HUES64 (cell line): Measurements from ENCODE around the gene ZNF181. TPM values are rescaled to one million over a fixed set of nuclear protein-coding genes. Genes with fewer than 3 reads are reported as not detected.
"Not testable (repeated sequence)": the region's sequence is repeated elsewhere in the genome, so short reads cannot be mapped to it uniquely, and the experiment has no call there.

ENCODE experiments used
- H3K27ac ChIP-seq: 2 replicates; pipeline ENCODE4 v1.7.0; 2013; ENCODE audit warnings: low read depth, low read length, inconsistent platforms
- H3K27me3 ChIP-seq: 2 replicates; pipeline ENCODE4 v1.6.1; 2013; ENCODE audit warnings: mild to moderate bottlenecking, low read length; ENCODE audit not compliant: insufficient read depth
- H3K36me3 ChIP-seq: 2 replicates; pipeline ENCODE4 v1.6.1; 2013; ENCODE audit warnings: mild to moderate bottlenecking, low read length; ENCODE audit not compliant: insufficient read depth
- H3K4me1 ChIP-seq: 2 replicates; pipeline ENCODE4 v1.6.1; 2013; ENCODE audit warnings: mild to moderate bottlenecking, low read length, moderate library complexity; ENCODE audit not compliant: insufficient read depth
- H3K4me3 ChIP-seq: 2 replicates; pipeline ENCODE4 v1.5.1; 2013; ENCODE audit warnings: mild to moderate bottlenecking, low read length, moderate library complexity
- H3K9ac ChIP-seq: 2 replicates; pipeline ENCODE4 v1.6.1; 2013; ENCODE audit warnings: mild to moderate bottlenecking, low read depth, low read length
- H3K9me3 ChIP-seq: 2 replicates; pipeline ENCODE4 v1.6.1; 2013; ENCODE audit warnings: low read depth, low read length; ENCODE audit not compliant: insufficient read depth
- WGBS: fragments of 150-250, 120-280 bp; methylation state at CpG from one replicate; pipeline ENCODE4 v1.1.7; 2013; ENCODE audit warnings: missing lambda C conversion rate; 5-methylcytosine and 5-hydroxymethylcytosine counted together
- polyA plus RNA-seq, 2 experiments: library from polyadenylated mRNA; stranded (reverse); fragments of 50-300 nt; gene quantifications; one replicate each; pipeline ENCODE4 v1.2.3, GENCODE V29; 2013

The ZNF181 gene
- 10.7 TPM for polyA plus RNA-seq (2013, experiment 1 of 2)
- 9.9 TPM for polyA plus RNA-seq (2013, experiment 2 of 2)

DNA sequence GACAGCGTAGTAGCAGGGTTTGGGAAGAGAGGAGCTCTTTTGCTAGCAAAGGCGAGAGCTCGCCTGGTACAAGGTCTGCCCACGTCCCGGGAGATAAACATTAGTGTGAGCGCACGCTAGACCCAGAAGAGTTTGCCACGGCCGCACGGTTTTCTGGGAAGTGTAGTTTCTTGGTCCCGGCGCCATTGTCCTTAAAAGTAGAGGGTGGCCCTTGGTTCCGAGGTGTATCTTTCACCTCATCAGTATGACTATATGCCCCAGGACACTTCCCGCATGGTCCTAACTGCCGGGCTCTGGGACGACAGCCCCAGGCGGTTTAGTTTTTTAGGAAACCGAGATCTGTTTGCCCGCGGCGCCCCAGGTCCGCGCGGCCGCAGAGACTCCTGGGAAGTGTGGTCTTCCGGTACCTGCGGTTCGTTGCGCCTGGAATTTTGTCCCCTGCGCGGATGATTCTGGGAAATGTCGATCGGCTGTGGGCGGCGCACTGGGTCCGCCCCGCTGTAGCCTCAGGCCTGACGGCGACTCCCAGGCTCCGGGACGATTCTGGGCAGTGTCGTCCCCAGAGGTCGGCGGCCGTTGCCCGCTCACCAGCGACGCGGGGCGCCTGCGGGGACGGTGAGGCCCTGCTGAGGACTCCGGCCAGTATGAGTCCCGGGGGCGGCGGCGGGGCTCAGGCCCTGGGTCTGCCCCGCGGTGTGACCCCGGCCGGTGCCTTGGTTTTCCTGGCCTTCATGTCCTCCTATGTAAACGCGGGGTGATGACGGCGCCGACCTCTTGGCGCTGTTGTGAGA is at the start of gene ZNF181:
ZNF181 (plus strand) TSS at position 498 of the 791 bp plus-strand sequence. CDS start 795 bp downstream, outside the sequence.
- Histone ChIP-seq H3K4me1 (0 out of 2 replicates have a peak, but pooled peaks cover 3% of the 10 kb centered on the region), H3K27ac (peak within 1 kb of the TSS; percentile 96), H3K27me3 (no peaks in the 10 kb centered on the region), H3K36me3 (0 out of 2 replicates have a peak, but pooled peaks cover 7% of the 10 kb centered on the region), H3K9ac (peak within 1 kb of the TSS; percentile 79), H3K4me3 (peak within 1 kb of the TSS; percentile 83), H3K9me3 (no peaks in the 10 kb centered on the region)
- under 1% methylated on average over 67 of the region's 67 CpGs for WGBS

DNA sequence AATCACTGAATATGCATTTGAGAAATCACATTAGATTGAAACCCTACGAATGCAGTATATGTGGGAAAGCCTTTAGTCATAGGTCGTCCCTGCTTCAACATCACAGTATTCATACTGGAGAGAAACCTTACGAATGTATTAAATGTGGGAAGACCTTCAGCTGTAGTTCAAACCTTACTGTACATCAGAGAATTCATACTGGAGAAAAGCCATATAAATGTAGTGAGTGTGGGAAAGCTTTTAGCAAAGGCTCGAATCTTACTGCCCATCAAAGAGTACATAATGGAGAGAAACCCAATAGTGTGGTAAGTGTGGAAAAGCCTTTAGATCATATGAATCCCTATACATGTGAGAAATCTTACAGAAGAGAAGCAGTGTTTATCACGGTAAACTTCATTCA is 48.8 kb upstream of the ZNF181 start:
- not testable (repeated sequence) for H3K9ac ChIP-seq, H3K27ac ChIP-seq, H3K4me1 ChIP-seq, H3K4me3 ChIP-seq, H3K27me3 ChIP-seq
- 100% methylated on average over 1 of the region's 5 CpGs for WGBS
- peaks cover 49% of the 10 kb centered on the region for H3K36me3 ChIP-seq
- peaks cover 38% of the 10 kb centered on the region; the same call in 1 of the 2 replicates for H3K9me3 ChIP-seq

DNA sequence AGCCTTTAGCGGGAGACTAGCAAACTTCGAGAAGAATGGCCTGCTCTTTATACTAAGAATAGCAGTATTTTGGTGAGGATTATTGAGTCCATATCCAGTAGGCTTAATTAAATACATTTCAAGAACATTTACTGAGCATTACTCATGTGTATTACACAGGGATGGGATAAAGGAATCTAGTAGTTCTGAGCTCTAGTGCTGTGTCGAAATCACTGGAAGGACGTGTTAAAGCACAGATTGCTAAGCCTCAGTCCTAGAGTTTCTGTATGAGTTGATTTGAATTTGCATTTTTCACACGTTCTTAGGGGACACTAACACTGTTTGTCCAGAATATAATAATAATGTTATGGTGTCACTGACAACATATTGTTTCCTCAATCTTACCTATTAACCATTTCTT is 47.6 kb upstream of the ZNF181 start:
- Histone ChIP-seq H3K36me3 (peaks cover 38% of the 10 kb centered on the region), H3K27me3 (no peaks in the 10 kb centered on the region), H3K9me3 (peaks cover 35% of the 10 kb centered on the region; the same call in 1 of the 2 replicates), H3K4me3 (no peak overlapping the region), H3K9ac (no peak overlapping the region), H3K27ac (no peak overlapping the region), H3K4me1 (no peaks in the 10 kb centered on the region)
- WGBS = 93% methylated on average over 4 of the region's 5 CpGs

DNA sequence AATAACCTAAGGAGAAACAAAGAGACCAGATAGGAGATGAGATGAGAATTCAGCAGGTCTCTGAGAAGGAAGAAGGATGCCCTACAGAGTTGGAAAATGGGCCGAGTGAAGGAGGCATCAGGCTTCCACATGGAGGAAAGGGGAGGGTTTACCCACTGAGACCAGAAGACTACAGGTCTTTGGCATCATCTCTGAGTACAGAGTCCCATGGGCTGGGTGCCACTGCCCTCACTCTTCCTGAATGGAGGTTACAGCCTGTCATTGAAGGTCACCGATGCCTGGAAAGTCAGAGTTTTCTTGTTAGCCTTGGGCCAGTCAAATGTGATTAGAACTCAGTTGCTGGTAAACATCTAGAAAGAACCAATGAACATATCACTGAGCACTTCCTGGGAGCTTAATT is 46.7 kb upstream of the ZNF181 start:
- Histone ChIP-seq H3K4me3 (no peak overlapping the region), H3K27ac (no peak overlapping the region), H3K9me3 (peaks cover 34% of the 10 kb centered on the region; the same call in 1 of the 2 replicates), H3K4me1 (no peaks in the 10 kb centered on the region), H3K9ac (no peak overlapping the region), H3K27me3 (no peaks in the 10 kb centered on the region), H3K36me3 (peaks cover 29% of the 10 kb centered on the region)
- 91% methylated on average over 2 of the region's 2 CpGs for WGBS

DNA sequence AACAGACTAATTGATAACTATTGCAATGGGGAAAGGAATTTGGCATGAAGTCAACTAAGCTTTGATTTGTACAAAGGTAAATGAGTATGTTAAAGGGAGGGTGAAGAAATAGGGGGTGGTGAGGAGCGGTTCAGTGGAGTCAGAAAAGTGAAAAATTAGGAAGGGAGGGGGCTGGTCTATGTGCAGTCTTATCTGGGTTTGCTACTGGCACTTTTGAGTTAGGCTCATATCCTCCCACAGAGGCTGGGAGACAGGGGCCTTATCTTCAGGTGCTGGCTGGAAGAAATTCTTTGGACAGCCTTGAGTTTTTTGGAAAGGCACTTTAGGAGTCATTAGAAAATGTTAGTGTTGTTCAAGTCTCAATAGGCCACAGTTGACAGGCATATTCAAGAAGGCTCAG is 45.5 kb upstream of the ZNF181 start:
- Histone ChIP-seq H3K36me3 (peaks cover 16% of the 10 kb centered on the region), H3K4me1 (no peaks in the 10 kb centered on the region), H3K9me3 (peaks cover 25% of the 10 kb centered on the region; the same call in 1 of the 2 replicates), H3K4me3 (no peak overlapping the region), H3K9ac (no peak overlapping the region), H3K27me3 (no peaks in the 10 kb centered on the region; the same call in 1 of the 2 replicates), H3K27ac (no peak overlapping the region)
- WGBS = no CpG with 5 or more reads among the region's 1 CpG

DNA sequence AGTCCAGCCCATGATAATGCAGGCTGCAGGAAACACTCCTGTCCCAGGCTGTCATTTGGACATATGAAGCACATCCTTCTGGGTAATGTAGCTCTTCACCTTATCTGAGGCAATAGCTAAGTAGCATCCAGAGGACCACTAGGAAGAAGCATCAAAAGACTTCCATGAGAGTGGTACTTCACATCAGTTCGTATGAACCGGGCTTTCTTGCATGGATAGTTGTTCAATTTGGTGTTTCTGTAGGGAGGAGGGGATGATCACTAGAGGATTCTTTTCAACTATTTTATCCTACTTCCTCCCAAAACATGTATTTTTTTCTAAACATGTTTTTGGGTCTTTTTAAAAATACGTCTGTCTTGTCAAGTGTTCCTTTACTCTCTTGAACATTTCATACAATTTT is 43.7 kb upstream of the ZNF181 start:
- 85% methylated on average over 3 of the region's 3 CpGs for WGBS

DNA sequence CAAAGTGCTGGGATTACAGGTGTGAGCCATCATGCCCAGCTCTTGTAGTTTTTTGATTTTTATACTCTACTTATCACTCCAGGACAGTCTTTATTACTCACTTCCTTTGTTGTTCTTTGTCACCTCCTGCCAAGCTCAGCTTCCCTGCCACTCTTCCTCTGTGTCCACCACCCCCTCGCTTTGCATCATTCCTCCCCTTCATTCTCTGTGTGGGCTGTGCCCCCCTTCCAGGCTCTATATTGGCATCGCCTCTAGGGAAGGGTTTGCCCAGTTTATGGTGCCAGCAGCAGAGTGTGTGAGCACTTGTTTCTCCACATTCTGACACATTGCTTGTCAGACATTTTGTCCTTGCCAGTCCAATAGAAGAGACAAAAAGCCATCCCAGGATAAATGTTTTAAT is 41.5 kb upstream of the ZNF181 start:
- H3K27me3 ChIP-seq = no peaks in the 10 kb centered on the region; the same call in none of the 2 replicates
- H3K36me3 ChIP-seq = no peaks in the 10 kb centered on the region
- no peak overlapping the region for H3K27ac ChIP-seq
- H3K9ac ChIP-seq = no peak overlapping the region
- no peaks in the 10 kb centered on the region for H3K4me1 ChIP-seq
- H3K9me3 ChIP-seq = no peaks in the 10 kb centered on the region
- 58% methylated on average over 2 of the region's 2 CpGs for WGBS
- H3K4me3 ChIP-seq = no peak overlapping the region

More for the DNA sequence above, 43.7 kb upstream of the ZNF181 start:
- H3K9me3 ChIP-seq = peaks cover 7% of the 10 kb centered on the region; the same call in 1 of the 2 replicates
- no peaks in the 10 kb centered on the region for H3K4me1 ChIP-seq
- no peak overlapping the region for H3K4me3 ChIP-seq
- no peaks in the 10 kb centered on the region; the same call in 1 of the 2 replicates for H3K27me3 ChIP-seq
- no peak overlapping the region for H3K9ac ChIP-seq
- no peak overlapping the region for H3K27ac ChIP-seq
- H3K36me3 ChIP-seq = 0 out of 2 replicates have a peak, but pooled peaks cover 3% of the 10 kb centered on the region

DNA sequence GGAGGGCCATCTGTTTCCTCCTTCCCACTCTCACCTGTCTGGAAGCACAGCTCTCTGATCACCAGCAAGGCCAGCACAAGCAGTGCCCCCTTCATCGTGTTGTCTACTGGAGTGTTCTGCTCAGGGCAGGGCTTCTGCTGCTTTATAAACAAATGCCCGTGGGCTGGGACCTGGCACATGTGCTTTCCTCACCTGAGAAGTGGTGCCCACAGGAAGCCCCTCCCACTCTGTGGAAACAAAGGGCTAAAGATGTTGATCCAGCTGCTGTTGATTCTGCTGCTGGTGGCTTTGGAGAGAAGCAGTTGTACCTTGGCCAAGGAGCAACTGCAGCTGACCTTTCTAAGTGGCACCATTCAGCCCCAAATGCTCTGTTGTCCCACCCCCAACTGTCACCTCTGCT is 26.4 kb upstream of the ZNF181 start:
- Histone ChIP-seq H3K9me3 (peaks cover 12% of the 10 kb centered on the region; the same call in 1 of the 2 replicates), H3K27ac (no peak overlapping the region), H3K36me3 (no peaks in the 10 kb centered on the region), H3K4me3 (no peak overlapping the region), H3K27me3 (no peaks in the 10 kb centered on the region; the same call in 1 of the 2 replicates), H3K4me1 (no peaks in the 10 kb centered on the region; the same call in 1 of the 2 replicates), H3K9ac (no peak overlapping the region)
- WGBS = 80% methylated on average over 2 of the region's 2 CpGs

DNA sequence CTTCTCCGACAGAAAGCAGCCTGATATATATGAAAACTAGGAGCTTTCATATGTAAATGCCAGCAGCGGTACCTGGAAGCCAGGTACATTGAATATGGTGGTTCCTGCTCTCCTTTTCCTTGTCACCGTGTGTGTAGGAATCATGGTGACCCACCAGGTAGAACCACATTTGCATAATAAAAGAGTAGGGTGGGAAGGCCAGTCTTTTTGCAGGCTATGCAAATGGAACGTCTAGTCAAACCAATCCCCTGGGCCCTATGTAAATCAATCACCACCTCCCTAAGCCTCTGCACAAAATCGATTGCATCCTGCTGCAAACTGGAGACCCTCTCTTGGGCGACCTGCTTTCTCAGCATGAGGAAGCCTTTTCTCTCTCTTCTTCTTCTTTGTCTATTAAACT is 22.2 kb upstream of the ZNF181 start:
- Histone ChIP-seq H3K4me3 (no peak overlapping the region), H3K9ac (no peak overlapping the region)
- 48% methylated on average over 4 of the region's 6 CpGs for WGBS

DNA sequence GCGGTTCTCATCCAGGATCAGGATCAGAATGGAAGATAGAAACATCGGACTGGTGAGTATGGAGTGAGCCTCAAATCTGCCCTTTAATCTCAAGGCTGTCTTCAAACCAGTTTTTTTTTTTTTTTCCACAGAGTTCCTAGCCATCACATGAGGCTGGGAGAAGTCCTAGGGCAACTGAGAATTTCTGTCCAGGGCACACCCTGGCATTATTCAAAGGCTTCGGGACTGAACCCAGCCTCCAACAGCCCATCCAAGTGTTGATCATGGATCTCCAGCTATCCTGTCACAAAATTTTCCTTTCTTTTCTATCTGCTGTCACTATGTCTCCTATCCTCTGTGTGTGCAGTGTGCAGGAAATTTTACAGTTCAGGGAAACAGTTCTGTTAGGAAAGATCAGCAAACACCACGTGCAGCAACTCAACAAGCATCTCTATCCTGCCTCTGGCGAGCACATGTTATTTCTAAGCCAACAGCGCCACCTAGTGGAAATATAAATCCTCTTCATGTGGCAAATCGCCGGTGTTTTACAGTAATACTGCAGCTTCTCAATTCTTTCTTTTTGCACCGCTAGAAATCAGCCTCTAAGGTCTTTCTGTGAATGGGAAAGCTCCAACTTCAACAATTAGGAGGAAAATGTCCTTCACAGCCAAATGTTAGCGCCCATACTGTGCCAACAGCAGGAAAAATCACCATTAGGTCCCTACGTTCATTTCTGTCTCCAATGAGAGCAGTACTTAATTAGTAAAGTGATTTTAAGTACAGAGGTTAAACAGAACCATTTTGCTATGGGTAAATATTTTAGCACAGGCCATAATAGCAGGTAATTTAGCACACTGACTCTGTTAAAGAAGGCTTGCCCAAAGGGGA is 21.4 kb upstream of the ZNF181 start:
- H3K36me3 ChIP-seq = no peaks in the 10 kb centered on the region
- no peak overlapping the region for H3K4me3 ChIP-seq
- no peaks in the 10 kb centered on the region; the same call in 1 of the 2 replicates for H3K4me1 ChIP-seq
- H3K27ac ChIP-seq = no peak overlapping the region
- H3K9me3 ChIP-seq = peaks cover 52% of the 10 kb centered on the region
- 37% methylated on average over 11 of the region's 11 CpGs for WGBS
- H3K27me3 ChIP-seq = no peaks in the 10 kb centered on the region; the same call in 1 of the 2 replicates
- no peak overlapping the region for H3K9ac ChIP-seq

More for the DNA sequence above, 22.2 kb upstream of the ZNF181 start:
- H3K4me1 ChIP-seq = no peaks in the 10 kb centered on the region; the same call in 1 of the 2 replicates
- peaks cover 49% of the 10 kb centered on the region for H3K9me3 ChIP-seq
- no peaks in the 10 kb centered on the region for H3K36me3 ChIP-seq
- H3K27ac ChIP-seq = no peak overlapping the region
- no peaks in the 10 kb centered on the region; the same call in 1 of the 2 replicates for H3K27me3 ChIP-seq
